ENCODE results near the gene CLMN. TPM values are rescaled to one million over a fixed set of nuclear protein-coding genes. Genes with fewer than 3 reads are reported as not detected.

CLMN gene
- total and polyA plus RNA-seq, 2 of the 8 experiments (the other 6 are each of a cell fraction or from before 2014, with no cell fraction given): 1.6 to 8.2 TPM

GRCh38 chr14:95270203-95270602, 49.5 kb downstream of the CLMN start:
- Histone ChIP-seq H3K27me3 (replicated peaks in 1 of 4; ENCODE audit: control insufficient read depth in 3 of 4, extremely low read depth in 1 of 4, insufficient read depth in 3 of 4, low read length in 3 of 4) (no peaks in the 10 kb centered on the region), H2AFZ (ENCODE audit: low read length) (no peak overlapping the region), H4K5ac (ENCODE audit: insufficient read length, low read depth, low read length) (no peak overlapping the region), H2BK12ac (ENCODE audit: low read depth, low read length) (no peak overlapping the region), H4K20me1 (replicated peaks in 1 of 2; ENCODE audit: control insufficient read depth in 1 of 2, insufficient read depth in 2 of 2, low read length in 2 of 2) (no peaks in the 10 kb centered on the region), H2BK20ac (ENCODE audit: low read length) (no peak overlapping the region), H3K9me3 (ENCODE audit: insufficient read depth in 2 of 2, low read depth in 1 of 2, low read length in 1 of 2) (no peaks in the 10 kb centered on the region), H4K8ac (ENCODE audit: extremely low read depth, insufficient read depth, low read length) (no peak overlapping the region), H3K9ac (replicated peaks in 1 of 4; ENCODE audit: extremely low read depth in 1 of 4, low read depth in 3 of 4, low read length in 3 of 4) (no peak overlapping the region), H4K91ac (replicated peaks; ENCODE audit: insufficient read length, low read length) (no peak overlapping the region), H3K18ac (ENCODE audit: extremely low read depth, low read length) (no peak overlapping the region), H3K27ac (ENCODE audit: low read depth, low read length) (no peak overlapping the region), H3K79me1 (ENCODE audit: low read depth, low read length) (no peaks in the 10 kb centered on the region), H2AK5ac (ENCODE audit: low read depth, low read length) (no peak overlapping the region), H2BK120ac (replicated peaks; ENCODE audit: low read depth, low read length) (no peak overlapping the region), H3K14ac (ENCODE audit: insufficient read length) (no peak overlapping the region), H3K23ac (ENCODE audit: insufficient read length) (no peak overlapping the region), H3K56ac (replicated peaks; ENCODE audit: insufficient read length, low read depth, low read length) (no peak overlapping the region), H2BK5ac (ENCODE audit: low read depth, low read length) (no peak overlapping the region), H3K4me3 (ENCODE audit: extremely low read depth in 1 of 4, insufficient read depth in 2 of 4, low read depth in 3 of 4, low read length in 4 of 4) (no peak overlapping the region), H3K36me3 (ENCODE audit: control insufficient read depth in 2 of 4, insufficient read depth in 4 of 4, low read length in 3 of 4) (no peaks in the 10 kb centered on the region), H2BK15ac (ENCODE audit: low read length) (no peak overlapping the region), H3K4me2 (ENCODE audit: insufficient read depth in 1 of 2, low read depth in 2 of 2, low read length in 2 of 2) (no peak overlapping the region), H3K23me2 (ENCODE audit: low read depth, low read length) (no peaks in the 10 kb centered on the region), H3K4me1 (replicated peaks in 1 of 4; ENCODE audit: control insufficient read depth in 3 of 4, insufficient read depth in 4 of 4, low read length in 3 of 4) (peaks cover 0 to 4% (median 0%) of the 10 kb centered on the region in 4 experiments; a peak in 2 of 7 replicates), H3K4ac (replicated peaks; ENCODE audit: insufficient read length, low read depth, low read length) (no peak overlapping the region), H3K79me2 (ENCODE audit: control insufficient read depth in 1 of 2, insufficient read depth in 2 of 2, low read length in 2 of 2) (no peaks in the 10 kb centered on the region)
- WGBS, 2 experiments (ENCODE audit: extremely low coverage in 1 of 2, insufficient coverage in 1 of 2, insufficient read length in 1 of 2, insufficient replicate concordance in 2 of 2, low coverage in 1 of 2, low lambda C conversion rate in 2 of 2, missing lambda C conversion rate in 1 of 2): 77% methylated on average over 2 of the region's 2 CpGs; no CpG with 5 or more reads in 1 of the 2 experiments
- DNase-seq (ENCODE audit: low read depth in 1 of 2, low spot score in 2 of 2) (no peak), FAIRE-seq (no peak)
- TF ChIP-seq POLR2A (IDR thresholded peaks at IDR 0.05; ENCODE audit: control extremely low read depth in 1 of 2, low read depth in 2 of 2, low read length in 2 of 2) (no peak), TBP (IDR thresholded peaks at IDR 0.05; ENCODE audit: low read depth, low read length) (no peak), HDAC2 (IDR thresholded peaks at IDR 0.05; ENCODE audit: borderline replicate concordance in 1 of 2, low read depth in 2 of 2, low read length in 2 of 2) (no peak), MAFK (IDR thresholded peaks at IDR 0.05; ENCODE audit: low read depth, low read length) (no peak), CBX5 (IDR thresholded peaks at IDR 0.05; ENCODE audit: low read depth, low read length) (no peak), NRF1 (IDR thresholded peaks at IDR 0.05; ENCODE audit: low read depth, low read length) (no peak), JUND (IDR thresholded peaks at IDR 0.05; ENCODE audit: low read length) (no peak), KDM5A (IDR thresholded peaks at IDR 0.05; ENCODE audit: low read length) (no peak), FOSL1 (IDR thresholded peaks at IDR 0.05; ENCODE audit: insufficient read depth, low read depth, low read length) (no peak), GABPA (IDR thresholded peaks at IDR 0.05; ENCODE audit: borderline replicate concordance, insufficient read depth, low read length) (no peak), RFX5 (IDR thresholded peaks at IDR 0.05; ENCODE audit: borderline replicate concordance, low read depth, low read length) (no peak), SAP30 (IDR thresholded peaks at IDR 0.05; ENCODE audit: insufficient read depth, insufficient replicate concordance, low read length) (no peak), SIN3A (conservative IDR thresholded peaks at IDR 0.05 in 1 of 2, IDR thresholded peaks at IDR 0.05 in 1 of 2; ENCODE audit: low read depth in 1 of 2, low read length in 2 of 2) (no peak), GTF2F1 (IDR thresholded peaks at IDR 0.05; ENCODE audit: borderline replicate concordance, low read depth, low read length) (no peak)
- ChIA-PET CTCF (ENCODE audit: partially characterized antibody) (interaction anchor here (1.1 to 1.4 kb wide), 2 partner anchors 88 to 105 kb away, joined by 3 to 5 read pairs; no protein-coding TSS in a partner anchor), POLR2A (ENCODE audit: partially characterized antibody) (no interaction called here)

Measured in H1 (cell line).